Osteocyte (in vitro differentiated cells): Measurements from ENCODE around the gene CLPTM1. TPM values are rescaled to one million over a fixed set of nuclear protein-coding genes. Genes with fewer than 3 reads are reported as not detected.

Experiments used
- DNase-seq: peaks from one replicate; pipeline ENCODE4 v3.0.0; 2021; ENCODE audit warnings: mixed read lengths; ENCODE audit not compliant: unreplicated experiment; ENCODE audit errors: extremely low spot score
- H3K27ac Mint-ChIP-seq: one replicate; pipeline ENCODE4 v1.8.0; 2021; ENCODE audit warnings: mild to moderate bottlenecking, mixed read lengths; ENCODE audit not compliant: unreplicated experiment
- H3K27me3 Mint-ChIP-seq: one replicate; pipeline ENCODE4 v1.8.0; 2021; ENCODE audit warnings: mixed read lengths; ENCODE audit not compliant: unreplicated experiment
- H3K36me3 Mint-ChIP-seq: one replicate; pipeline ENCODE4 v1.8.0; 2021; ENCODE audit warnings: mixed read lengths; ENCODE audit not compliant: unreplicated experiment
- H3K4me1 Mint-ChIP-seq: one replicate; pipeline ENCODE4 v1.8.0; 2021; ENCODE audit warnings: mixed read lengths; ENCODE audit not compliant: unreplicated experiment
- H3K4me3 Mint-ChIP-seq: one replicate; pipeline ENCODE4 v1.8.0; 2021; ENCODE audit warnings: mild to moderate bottlenecking, moderate library complexity, mixed read lengths; ENCODE audit not compliant: unreplicated experiment
- H3K9me3 Mint-ChIP-seq: one replicate; pipeline ENCODE4 v1.8.0; 2021; ENCODE audit warnings: mixed read lengths; ENCODE audit not compliant: unreplicated experiment
- CTCF ChIP-seq: fragments of 200-600 bp; sonication (generic); IDR thresholded peaks from 2 replicates; pipeline ENCODE4 v1.5.0; 2021; ENCODE audit warnings: antibody characterized with exemption, mild to moderate bottlenecking, moderate library complexity
- total RNA-seq: library from RNA; stranded (reverse); gene quantifications from 2 replicates; pipeline ENCODE4 v1.2.1, GENCODE V29; 2021

The CLPTM1 gene
- total RNA-seq, 1 donor from 2014 or later = 124 TPM

GRCh38 chr19:44973982-44974735 lies 19.0 kb downstream of the CLPTM1 start:
- H3K36me3 Mint-ChIP-seq = peaks cover 20% of the 10 kb centered on the region
- H3K4me1 Mint-ChIP-seq = no peaks in the 10 kb centered on the region
- DNase-seq = no peak

GRCh38 chr19:44974857-44975256 lies 19.7 kb downstream of the CLPTM1 start:
- Mint-ChIP-seq H3K36me3 (peaks cover 19% of the 10 kb centered on the region), H3K27ac (no peak overlapping the region), H3K27me3 (no peaks in the 10 kb centered on the region), H3K4me1 (no peaks in the 10 kb centered on the region), H3K9me3 (no peaks in the 10 kb centered on the region), H3K4me3 (no peak overlapping the region)
- DNase-seq = no peak
- no peak for TF ChIP-seq CTCF

More at GRCh38 chr19:44973982-44974735, 19.0 kb downstream of the CLPTM1 start:
- no peaks in the 10 kb centered on the region for H3K9me3 Mint-ChIP-seq
- no peak overlapping the region for H3K4me3 Mint-ChIP-seq
- no peak for TF ChIP-seq CTCF
- no peak overlapping the region for H3K27ac Mint-ChIP-seq
- H3K27me3 Mint-ChIP-seq = no peaks in the 10 kb centered on the region

GRCh38 chr19:44975444-44975843 lies 20.3 kb downstream of the CLPTM1 start:
- Mint-ChIP-seq H3K36me3 (peaks cover 20% of the 10 kb centered on the region), H3K4me1 (no peaks in the 10 kb centered on the region), H3K27ac (no peak overlapping the region), H3K27me3 (no peaks in the 10 kb centered on the region), H3K9me3 (no peaks in the 10 kb centered on the region), H3K4me3 (no peak overlapping the region)
- DNase-seq = no peak
- TF ChIP-seq CTCF = no peak

GRCh38 chr19:44984005-44984404 lies 28.8 kb downstream of the CLPTM1 start:
- Mint-ChIP-seq H3K4me1 (no peaks in the 10 kb centered on the region), H3K27me3 (no peaks in the 10 kb centered on the region), H3K4me3 (no peak overlapping the region), H3K36me3 (peaks cover 20% of the 10 kb centered on the region), H3K27ac (no peak overlapping the region), H3K9me3 (no peaks in the 10 kb centered on the region)
- no peak for TF ChIP-seq CTCF
- no peak for DNase-seq

GRCh38 chr19:44985445-44985844 lies 30.3 kb downstream of the CLPTM1 start:
- H3K27me3 Mint-ChIP-seq = no peaks in the 10 kb centered on the region
- no peak overlapping the region for H3K27ac Mint-ChIP-seq
- no peak for TF ChIP-seq CTCF
- peaks cover 18% of the 10 kb centered on the region for H3K36me3 Mint-ChIP-seq
- H3K4me3 Mint-ChIP-seq = no peak overlapping the region
- H3K4me1 Mint-ChIP-seq = no peaks in the 10 kb centered on the region
- H3K9me3 Mint-ChIP-seq = no peaks in the 10 kb centered on the region
- no peak for DNase-seq
